Stimulated activated CD4-positive, alpha-beta T cell treated with anti-CD3 and anti-CD28 coated beads, Interleukin-12 subunit alpha, Interleukin-12 subunit beta, amount 100 ng/mL, for 48 hours (primary cell): ENCODE measurements around the gene IGFL4.

Source experiments
- DNase-seq, 3 donors: peaks; one replicate each; pipeline ENCODE4 v3.0.0-alpha.2; 2020; ENCODE audit warnings: low read depth in 2 of 3, low spot score in 1 of 3

IGFL4 gene

DNA sequence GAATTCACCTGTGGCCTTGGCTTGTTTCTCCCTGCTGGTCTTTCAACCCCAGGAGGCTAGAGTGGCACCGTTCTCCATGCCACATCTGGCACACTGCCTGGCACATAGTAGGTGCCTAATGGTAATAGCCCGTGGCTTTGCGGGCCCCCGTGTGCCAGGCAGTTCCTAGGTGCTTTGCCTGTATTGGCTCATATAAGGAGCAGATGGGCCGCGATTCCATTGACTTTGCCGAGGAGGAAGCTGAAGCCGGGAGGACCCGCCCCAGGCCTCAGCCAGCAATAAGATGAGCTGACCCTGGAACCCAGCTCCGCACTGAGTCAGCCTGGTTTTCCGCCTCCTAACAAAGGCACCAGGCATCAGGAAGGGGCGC lies 18.8 kb downstream of the IGFL4 start:
- no peak for DNase-seq

DNA sequence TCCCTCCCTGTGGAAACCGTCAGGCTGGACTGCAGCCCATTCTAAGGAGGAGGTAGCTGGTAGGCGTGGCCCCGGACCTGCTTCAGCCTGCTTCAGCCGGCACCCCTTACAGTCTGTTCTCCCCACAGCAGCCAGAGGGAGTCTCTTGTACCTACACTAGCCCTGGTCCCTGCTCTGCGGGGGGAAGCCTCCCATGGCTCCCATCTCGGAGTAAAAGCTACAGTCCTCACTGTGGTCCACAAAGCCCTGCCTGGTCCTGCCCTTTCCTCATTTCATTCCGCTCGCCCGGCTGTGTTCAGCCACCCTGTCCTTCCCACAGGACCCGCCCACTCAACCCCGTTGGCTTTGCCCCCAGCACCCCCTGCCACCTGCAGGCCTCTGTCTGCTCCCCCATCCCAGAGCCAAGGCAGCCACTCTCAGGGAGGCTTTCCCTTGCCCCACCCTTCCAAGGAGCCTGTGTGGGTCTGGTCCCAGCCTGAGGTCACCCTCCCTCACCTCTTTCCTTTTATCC lies 19.2 kb downstream of the IGFL4 start:
- DNase-seq, result no peak

DNA sequence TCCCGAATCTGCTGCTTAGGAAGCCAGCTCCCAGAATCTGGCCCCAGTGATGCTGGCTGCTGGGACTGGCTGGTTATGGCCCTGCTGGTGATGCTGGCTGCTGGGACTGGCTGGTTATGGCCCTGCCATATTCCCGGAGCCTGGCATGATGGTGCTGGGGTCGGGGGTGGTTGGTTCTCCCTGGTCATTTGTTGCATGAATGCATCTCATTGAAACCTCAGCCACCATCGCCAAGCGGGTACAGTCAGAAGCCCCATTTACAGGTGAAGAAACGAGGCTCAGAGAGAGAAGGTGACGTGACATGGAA lies 20.0 kb downstream of the IGFL4 start:
- no peak for DNase-seq

DNA sequence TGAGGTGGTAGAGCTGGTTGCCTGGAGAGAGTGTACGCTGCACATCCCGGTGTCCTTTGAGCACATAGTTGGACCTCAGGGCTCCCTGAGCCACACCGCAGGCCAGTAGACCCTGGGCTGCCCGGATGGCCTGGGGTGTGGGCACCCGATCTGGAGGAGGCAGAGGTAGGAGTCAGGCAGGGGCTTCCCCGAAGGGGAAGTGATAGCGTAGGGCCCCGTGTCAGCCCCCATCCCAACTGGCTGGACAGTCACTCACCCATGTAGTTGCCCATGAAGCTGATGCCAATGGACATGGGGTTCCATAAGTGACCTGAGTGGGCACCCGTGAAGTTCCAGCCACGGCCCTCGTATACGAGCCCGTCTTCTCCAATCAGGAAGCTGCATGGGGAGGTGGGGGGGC lies 21.5 kb downstream of the IGFL4 start:
- no peak for DNase-seq

DNA sequence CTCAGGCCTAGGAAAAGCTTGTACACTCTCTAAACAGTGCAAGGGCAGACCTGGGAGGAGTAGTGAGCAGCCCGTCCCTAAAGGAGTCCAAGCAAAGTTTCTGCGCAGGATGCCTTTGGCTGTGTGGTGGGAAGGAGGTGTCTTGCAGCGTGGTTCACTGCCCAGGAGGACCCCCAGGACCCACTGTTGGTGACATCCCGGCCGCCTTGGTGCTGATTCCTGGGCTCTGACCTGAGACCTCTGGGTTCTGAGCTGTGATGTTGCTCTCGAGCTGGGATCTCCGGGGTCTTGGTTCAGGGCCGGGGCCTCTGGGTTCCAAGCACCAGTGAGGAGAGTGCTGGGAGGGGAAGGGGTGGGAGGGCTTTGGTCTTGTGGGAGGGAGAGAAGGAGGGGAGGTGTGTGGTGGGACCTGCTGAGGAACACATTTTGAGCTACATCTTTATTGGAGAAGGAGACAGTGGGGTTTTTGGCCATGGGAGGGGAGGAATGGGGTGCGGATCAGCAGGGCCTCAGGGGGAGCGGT lies 22.0 kb downstream of the IGFL4 start:
- no peak for DNase-seq

DNA sequence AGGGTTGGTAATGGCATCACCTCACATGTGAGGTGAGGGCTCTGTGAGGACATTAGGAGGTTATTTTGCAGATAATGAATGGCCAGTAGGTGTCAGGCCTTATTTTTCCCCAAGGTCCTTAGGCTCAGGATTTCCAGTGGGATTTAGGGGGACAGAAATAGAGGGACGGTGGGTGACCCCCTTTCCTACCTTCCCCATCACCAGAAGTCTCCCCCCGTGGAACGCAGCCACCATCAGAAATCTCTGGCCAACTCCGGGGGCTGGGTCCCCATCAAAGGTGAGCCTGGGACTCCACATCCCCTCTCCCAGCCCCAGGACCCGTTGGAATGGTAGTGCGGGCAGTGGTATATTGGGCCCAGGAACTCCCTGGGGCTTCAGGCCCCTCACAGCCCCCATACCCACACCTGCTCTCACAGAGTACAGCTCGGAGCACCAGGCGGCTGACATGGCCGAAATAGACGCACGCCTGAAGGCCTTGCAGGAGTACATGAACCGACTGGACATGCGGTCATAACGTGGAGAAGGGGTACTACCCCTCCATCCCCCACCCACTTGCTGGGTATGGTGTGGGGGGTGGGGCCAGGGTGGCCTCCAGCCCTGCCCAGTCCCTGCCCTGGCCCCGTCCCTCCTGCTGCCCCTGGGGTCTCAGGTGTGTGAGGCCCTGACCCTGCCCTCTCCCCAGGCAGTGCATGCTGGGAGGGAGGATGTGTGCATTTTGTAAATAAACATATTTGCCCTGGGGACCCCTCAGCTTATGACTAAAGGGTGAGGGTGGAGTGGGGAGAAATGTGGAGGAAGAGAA lies 22.7 kb downstream of the IGFL4 start:
- DNase-seq, result no peak

DNA sequence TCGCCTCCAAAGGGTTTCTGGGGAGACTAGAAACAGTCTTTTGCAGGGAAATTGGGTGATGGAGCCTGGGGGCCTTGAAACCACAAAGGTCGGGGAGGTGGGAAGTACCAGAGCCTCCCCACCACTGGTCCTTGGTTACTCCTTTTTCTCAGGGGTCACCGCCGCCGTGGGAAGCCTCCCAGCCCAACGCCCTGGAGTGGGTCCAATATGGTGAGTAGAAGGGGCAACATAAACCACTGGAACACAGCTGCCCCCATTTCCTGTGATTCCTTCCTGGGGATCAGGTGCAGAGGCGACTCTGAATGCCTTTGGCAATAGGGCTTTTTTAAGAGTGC lies 23.7 kb downstream of the IGFL4 start:
- no peak for DNase-seq

DNA sequence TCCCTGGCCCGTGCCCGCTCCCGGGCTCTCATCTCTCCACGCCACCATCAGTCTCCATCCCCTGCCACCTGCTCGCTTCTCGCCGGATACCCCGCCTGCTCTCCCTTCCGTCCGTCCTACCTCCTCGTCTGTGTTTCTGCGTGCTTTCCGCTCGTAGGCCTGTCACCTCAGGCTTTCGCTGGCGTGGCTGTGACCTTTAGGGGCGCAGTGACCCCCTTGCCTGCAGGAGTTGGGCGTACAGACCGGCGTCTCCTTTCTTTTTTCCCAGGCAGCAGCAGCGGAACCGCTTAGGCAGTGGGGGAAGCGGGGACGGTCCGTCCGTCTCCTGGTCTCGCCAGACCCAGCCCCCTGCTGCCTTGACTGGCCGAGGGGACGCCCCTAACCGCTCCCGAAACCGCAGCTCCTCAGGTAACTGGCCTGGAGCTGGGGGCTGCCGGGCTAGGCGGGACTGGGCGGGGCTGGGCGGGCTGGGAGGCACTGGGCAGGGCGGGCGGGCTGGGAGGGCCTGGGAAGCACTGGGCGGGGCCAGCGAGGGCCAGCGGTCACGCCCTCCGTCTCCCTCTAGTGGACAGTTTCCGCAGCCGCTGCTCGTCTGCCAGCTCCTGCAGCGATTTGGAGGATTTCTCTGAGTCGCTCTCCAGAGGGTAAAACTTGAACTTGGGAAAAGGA lies 24.2 kb downstream of the IGFL4 start:
- DNase-seq, result peak; percentile 60 to 83 (median 77)

DNA sequence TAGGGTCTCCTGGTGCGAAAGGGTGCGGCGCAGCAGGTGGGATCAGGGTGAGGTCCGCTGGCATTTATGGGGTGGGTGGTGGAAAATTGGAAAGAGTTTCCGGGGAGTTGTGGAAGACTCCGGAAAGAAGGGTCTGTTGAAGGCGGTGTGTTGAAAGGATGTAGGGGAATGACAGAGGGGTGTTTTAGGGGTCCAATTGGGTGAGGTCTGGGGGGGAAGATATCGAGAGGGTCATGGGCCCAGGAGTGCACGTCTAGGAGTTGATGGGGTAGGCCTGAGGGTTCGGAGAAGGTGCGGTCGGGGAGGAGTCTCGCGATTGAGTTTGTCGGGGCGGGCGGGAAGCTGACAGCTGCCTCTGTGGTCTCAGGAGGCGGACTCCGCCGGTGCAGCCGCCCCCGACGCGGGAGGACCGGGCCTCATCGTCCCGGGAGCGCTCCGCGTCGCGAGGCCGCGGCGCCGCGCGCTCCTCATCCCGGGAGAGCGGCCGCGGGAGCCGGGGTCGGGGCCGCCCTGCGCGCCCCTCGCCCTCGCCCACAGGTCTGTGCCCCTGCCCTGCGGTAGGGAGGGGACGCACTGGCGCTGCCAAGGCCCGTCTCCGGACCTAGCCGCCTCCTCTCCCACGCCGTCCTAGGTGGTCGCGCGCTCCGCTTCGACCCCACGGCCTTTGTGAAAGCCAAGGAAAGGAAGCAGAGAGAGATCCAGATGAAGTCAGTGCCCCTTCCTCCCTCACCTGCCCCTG lies 24.9 kb downstream of the IGFL4 start:
- DNase-seq, result peak in 1 of 3 donors; percentile 19

DNA sequence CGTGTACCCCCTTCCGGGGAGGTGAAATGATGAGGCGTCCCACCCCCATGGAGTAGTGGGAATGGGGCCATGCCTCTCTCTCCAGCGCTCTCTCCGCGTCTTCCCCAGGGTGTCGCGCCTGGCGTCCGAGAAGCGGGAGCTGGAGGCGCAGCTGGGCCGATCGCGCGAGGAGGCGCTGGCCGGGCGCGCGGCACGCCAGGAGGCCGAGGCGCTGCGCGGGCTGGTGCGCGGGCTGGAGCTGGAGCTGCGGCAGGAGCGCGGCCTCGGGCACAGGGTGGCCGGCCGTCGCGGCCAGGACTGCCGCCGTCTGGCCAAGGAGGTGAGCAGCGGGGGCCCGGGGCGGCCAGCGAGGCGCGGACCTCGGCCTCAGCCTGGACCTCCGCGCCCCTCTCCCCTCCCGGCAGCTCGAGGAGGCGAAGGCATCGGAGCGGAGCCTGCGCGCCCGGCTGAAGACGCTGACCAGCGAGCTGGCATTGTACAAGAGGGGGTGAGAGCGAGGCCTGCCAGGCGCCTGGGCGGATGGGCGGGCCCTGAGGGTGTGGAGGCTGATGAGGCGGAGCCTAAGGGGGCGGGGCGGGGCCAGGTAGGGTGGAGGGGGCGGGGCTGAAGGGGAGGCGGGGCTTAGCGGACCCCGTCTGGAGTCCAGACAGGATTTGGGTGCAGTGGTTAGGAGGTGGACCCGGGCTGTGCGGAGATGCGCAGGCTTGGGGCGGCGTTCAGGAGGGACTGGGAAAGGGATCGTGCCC lies 25.7 kb downstream of the IGFL4 start:
- peak in 2 of 3 donors; percentile 54 to 57 for DNase-seq

DNA sequence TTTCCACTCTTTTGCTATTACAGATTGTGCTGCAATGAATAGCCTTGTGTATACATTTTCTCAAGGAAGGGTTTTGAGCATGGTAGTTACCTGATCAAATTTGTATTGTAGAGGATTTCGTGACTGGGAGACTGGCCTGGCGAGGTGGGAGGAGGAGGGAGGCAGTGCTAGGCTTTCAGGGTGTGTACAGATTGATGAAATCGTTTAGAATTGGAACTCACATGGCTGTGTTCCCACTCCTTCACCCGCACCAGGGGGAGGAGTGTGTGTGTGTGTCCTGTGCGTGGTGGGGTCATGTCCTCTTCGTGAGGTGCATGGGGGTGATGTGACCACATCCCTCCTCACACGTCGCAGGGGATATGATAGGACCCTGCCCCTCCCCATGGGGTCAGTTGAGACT lies 26.3 kb downstream of the IGFL4 start:
- no peak for DNase-seq

DNA sequence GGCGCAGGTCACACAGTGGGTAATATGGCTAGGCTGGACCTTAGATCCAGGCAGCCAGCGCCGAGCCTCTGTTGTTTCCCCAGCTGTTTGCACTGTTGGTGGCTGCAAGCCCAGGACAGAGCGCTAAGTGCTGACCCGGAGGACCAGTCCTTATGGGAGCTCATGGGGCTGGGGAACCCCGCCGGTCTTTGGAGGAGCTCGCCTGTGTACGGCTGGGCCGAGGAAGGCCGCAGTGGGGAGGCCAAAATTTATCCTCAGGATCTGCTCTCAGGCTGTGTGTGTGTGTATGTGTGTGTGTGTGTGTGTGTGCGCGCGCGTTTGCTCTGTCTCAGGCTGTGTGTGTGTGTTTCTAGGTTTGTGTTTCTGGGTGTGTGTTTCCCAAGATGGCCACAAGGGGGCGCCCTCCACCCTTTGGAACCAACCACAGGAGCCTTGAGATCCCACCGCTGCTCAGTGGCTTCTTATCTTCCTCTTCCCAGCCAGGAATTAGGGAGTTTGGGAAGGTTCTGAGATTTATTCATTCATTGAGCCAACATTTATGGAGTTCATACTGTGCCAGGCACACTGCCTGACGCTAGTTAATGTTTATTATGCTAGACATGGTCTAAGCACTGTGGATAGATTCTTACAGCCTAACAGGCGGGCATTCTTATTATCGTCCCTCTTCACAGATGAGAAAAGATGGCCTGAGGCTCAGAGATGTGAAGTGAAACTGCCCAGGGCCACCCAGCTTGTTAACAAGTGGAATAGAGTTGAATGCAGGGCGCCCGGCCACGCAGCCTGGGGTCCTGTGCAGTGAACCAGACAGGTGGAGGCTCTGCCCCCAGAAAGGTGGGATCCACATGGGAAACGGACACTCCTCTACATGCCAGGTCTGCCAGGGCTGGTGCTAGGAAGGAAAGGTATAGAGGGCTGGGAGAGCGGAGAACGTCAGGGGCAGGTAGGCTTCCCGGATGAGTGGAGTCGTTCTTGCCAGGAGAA lies 31.0 kb downstream of the IGFL4 start:
- peak; percentile 43 to 68 (median 48) for DNase-seq

DNA sequence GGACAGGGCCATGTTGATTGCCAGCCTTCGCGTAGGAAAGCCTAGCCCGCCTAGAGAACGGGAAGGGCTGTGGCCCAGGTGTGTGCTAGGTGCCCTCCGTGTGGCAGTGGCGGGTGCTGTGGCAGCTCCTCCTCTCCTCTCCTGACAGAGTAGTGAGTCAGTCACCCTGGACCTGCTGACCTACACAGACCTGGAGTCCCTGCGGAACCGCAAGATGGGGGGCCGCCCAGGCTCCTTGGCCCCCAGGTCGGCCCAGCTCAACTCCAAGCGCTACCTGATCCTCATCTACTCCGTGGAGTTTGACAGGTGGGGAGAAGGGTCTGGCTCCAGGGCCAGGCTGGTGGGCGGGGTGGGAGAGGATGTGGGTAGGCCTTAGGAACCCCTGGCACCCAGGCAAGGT lies 34.4 kb downstream of the IGFL4 start:
- DNase-seq, result no peak

DNA sequence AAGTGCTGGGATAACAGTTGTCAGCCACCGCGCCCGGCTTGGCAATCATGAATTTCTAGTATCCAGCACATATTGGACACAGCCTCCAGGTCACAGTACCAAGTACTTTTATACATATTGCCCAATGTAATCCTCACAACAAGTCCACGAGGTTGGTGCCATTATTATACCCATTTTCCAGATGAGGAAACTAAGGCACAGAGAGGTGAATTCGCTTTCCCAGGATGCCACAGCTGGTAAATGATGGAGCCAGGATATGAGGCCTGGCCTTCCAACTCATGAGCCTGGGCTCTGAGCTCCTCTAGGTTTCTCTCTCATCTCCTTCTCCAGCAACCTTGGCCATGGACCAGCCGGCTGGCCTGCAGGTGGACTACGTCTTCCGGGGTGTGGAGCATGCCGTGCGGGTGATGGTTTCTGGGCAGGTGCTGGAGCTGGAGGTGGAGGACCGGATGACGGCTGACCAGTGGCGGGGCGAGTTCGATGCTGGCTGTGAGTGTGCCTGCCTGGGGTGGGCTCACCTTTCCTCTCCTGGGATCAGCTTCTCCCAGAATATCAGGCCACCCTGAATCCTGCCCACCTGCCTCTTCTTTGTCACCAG lies 38.0 kb downstream of the IGFL4 start:
- no peak for DNase-seq

DNA sequence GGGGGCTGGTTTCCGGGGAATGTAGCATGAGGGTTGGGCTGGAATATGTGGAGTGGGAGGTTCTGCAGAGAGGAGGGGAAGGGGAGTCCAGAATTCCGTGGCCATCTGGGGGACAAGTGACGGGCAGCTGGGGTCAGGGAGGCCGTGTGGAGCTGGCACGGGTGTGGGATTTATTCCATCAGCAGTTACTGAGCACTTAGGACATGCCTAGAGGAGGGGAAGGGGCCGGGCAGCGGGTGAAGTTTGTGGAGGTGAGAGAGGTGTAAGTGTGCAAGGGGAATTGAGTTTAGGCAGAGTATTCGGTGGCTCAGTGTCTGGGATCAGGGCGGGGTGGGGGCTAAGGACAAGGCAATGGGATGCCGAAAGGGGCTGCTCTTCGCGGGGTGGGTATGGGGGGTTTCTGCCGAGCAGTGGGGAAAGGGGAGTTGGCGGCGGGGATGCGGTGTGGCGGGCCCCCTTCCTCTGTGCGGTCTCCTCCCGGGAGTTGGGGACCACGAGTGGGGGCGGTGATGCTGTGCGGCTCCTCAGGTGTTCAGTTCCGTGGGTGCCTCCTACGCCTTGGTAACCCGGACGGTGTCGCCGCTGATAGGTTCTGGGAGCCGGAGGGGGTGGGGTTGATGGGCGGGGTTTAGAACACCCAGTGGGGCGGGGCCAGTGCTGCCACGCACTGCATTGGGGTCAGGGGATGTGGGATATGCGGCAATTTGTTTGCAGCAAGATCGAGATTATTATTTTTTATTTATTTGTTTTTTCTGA lies 40.1 kb downstream of the IGFL4 start:
- DNase-seq, result peak in 2 of 3 donors; percentile 48

DNA sequence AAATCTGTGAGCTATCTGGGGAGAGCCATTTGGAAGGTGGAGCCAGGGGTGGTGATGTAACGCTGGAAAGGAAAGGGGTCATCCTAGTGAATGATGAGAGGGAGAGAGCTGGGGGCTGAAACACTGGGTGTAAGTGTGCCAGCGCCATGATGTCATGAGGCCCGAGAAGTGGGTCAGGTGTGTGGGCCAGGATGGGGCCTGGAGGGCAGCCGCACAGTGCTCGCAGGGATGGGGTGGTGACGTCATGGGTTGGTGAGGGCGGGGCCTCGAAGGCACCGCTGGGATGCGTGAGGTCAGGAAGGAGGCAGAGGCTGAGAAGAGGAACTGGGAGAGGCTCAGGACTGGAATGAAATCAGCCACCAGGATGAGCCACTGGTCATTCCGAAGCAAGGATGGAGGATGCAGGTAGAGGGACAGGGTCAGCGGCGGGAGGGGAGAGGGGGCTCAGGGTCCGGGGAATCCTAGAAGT lies 41.1 kb downstream of the IGFL4 start:
- no peak for DNase-seq

DNA sequence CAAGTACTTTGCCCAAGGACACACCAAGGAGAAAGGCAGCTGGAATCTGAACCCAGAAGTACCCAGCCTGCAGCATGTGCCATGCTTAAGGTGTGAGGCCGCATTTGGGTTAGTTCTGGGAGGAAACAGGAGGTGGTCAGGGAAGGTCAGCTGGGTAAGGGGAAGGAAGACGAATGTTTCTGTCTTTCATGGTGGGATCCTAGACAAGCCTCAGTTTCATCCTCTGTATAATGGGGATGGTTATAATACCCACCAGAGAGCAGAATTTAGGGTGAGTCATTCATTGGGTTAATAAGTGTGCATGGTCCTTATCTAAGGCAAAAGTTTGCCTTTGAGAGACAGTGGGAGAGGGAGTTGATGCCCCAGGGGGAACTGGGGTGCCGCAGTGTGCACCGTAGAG lies 42.0 kb downstream of the IGFL4 start:
- DNase-seq, result no peak

DNA sequence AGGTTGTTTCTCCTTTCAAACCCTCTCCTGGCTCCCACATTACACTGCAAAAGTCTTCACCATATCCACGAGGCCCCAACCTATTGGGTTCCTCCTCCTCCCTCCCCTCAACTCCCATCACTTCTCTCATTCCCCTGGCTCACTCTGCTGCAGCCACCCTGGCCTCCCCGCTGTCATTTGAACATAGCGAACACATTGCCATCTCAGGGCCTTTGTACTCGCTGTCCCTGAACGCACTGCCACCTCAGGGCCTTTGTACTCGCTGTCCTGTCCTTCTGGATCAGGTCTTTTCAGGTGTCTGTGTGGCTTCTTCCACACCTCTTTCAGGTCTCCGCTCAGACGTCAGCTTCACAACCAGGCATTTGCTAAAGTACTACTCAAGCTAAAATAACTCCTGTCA lies 43.9 kb downstream of the IGFL4 start:
- DNase-seq, result no peak
